Caco-2 (cell line): Measurements from ENCODE around the gene PEX6. TPM values are rescaled to one million over a fixed set of nuclear protein-coding genes. Genes with fewer than 3 reads are reported as not detected.

Experiments used
- BruUV-seq: library from RNA; stranded (reverse); fragments of 400-500 nt; replicated peaks from 2 replicates; lab custom pipeline; 2021; lab: Mats Ljungman, UMichigan
- CTCF ChIA-PET: fragments of 300-600 bp; sonication (Branson Sonifier 250); formaldehyde crosslinking; loops from one replicate; lab custom pipeline; 2022; ENCODE audit warnings: antibody characterized with exemption; lab: Charles Lee
- POLR2A ChIA-PET: fragments of 300-600 bp; sonication (Branson Sonifier 250); formaldehyde crosslinking; loops from one replicate; lab custom pipeline; 2022; ENCODE audit warnings: antibody characterized with exemption; lab: Charles Lee
- DNase-seq, 2 experiments: peaks; one replicate each; pipeline versions ENCODE4 v3.0.0 to v3.0.0-alpha.2; 2020 to 2022
- H3K27me3 ChIP-seq: replicated peaks from 2 replicates; pipeline ENCODE4 v1.6.0; 2011; ENCODE audit warnings: low read length; ENCODE audit not compliant: control insufficient read depth, insufficient read depth
- H3K36me3 ChIP-seq: 2 replicates; pipeline ENCODE4 v1.5.1; 2011; ENCODE audit warnings: low read length; ENCODE audit not compliant: control insufficient read depth, insufficient read depth
- H3K4me1 ChIP-seq: fragments of 250-450 bp; sonication (Bioruptor Pico); 2 replicates; pipeline ENCODE4 v1.5.1; 2020; ENCODE audit warnings: mild to moderate bottlenecking
- H3K4me3 ChIP-seq: 2 replicates; pipeline ENCODE4 v1.5.1; 2011; ENCODE audit warnings: low read depth, mild to moderate bottlenecking, control low read depth, low read length
- H3K9me3 ChIP-seq: fragments of 250-450 bp; sonication (Bioruptor Pico); 2 replicates; pipeline ENCODE4 v1.5.1; 2020; ENCODE audit warnings: mild to moderate bottlenecking, moderate library complexity
- H3K27ac Mint-ChIP-seq: one replicate; pipeline ENCODE4 v1.8.0; 2022; ENCODE audit warnings: mixed read lengths; ENCODE audit not compliant: unreplicated experiment
- H3K27me3 Mint-ChIP-seq: one replicate; pipeline ENCODE4 v1.8.0; 2022; ENCODE audit warnings: mixed read lengths; ENCODE audit not compliant: insufficient read depth, unreplicated experiment
- H3K36me3 Mint-ChIP-seq: one replicate; pipeline ENCODE4 v1.8.0; 2022; ENCODE audit warnings: mild to moderate bottlenecking, mixed read lengths; ENCODE audit not compliant: insufficient read depth, unreplicated experiment
- H3K4me1 Mint-ChIP-seq: one replicate; pipeline ENCODE4 v1.8.0; 2022; ENCODE audit warnings: low read depth, mixed read lengths; ENCODE audit not compliant: unreplicated experiment
- H3K4me3 Mint-ChIP-seq: one replicate; pipeline ENCODE4 v1.8.0; 2022; ENCODE audit warnings: mild to moderate bottlenecking, moderate library complexity, mixed read lengths; ENCODE audit not compliant: unreplicated experiment
- H3K9me3 Mint-ChIP-seq: one replicate; pipeline ENCODE4 v1.8.0; 2022; ENCODE audit warnings: mixed read lengths; ENCODE audit not compliant: unreplicated experiment
- CTCF ChIP-seq, 2 experiments: fragments of 200-600 bp in 1 of 2; IDR thresholded peaks; 1 replicate in 1 of 2; 2 replicates in 1 of 2; pipeline versions ENCODE4 v1.5.1 to v1.8.0; 2011 to 2022; ENCODE audit warnings: antibody characterized with exemption in 1 of 2, control low read depth in 1 of 2, inconsistent platforms in 1 of 2, low read depth in 1 of 2, low read length in 1 of 2, mild to moderate bottlenecking in 1 of 2, moderate library complexity in 1 of 2; ENCODE audit not compliant: insufficient read depth in 1 of 2, severe bottlenecking in 1 of 2, unreplicated experiment in 1 of 2
- intact Hi-C: fragments of 100-400 bp; cut with micrococcal nuclease; formaldehyde crosslinking; loops from one replicate; pipeline ENCODE4 v1.10.0; 2022; ENCODE audit not compliant: unreplicated experiment
- total RNA-seq: library from RNA; stranded (reverse); gene quantifications from 2 replicates; pipeline ENCODE4 v1.2.3, GENCODE V29; 2022

PEX6 gene
- total RNA-seq, 1 experiment from 2014 or later: 6.9 TPM

GRCh38 chr6:42929821-42930360, 49.1 kb downstream of the PEX6 start:
- CTCF ChIA-PET: interaction anchor here (0.6 to 1.4 kb wide), 9 partner anchors 15 to 840 kb away, joined by 3 to 6 read pairs (median 3); partner anchors contain the start of gene PPP2R5D
- intact Hi-C loops: loop anchor here (1.0 kb wide), 4 partner anchors 29 to 54 kb away; partner anchors contain the start of genes GNMT, PEX6 and PPP2R5D

GRCh38 chr6:42928986-42929820, 49.8 kb downstream of the PEX6 start, which contains the start of gene CNPY3:
Gene CNPY3 (plus strand): TSS chr6:42929480. CDS start chr6:42929571, 91 bp downstream.
- Histone ChIP-seq H3K27me3 (no peaks in the 10 kb centered on the region), H3K4me3 (peak within 1 kb of the TSS; percentile 56), H3K36me3 (no peaks in the 10 kb centered on the region), H3K9me3 (no peaks in the 10 kb centered on the region), H3K4me1 (peaks cover 8% of the 10 kb centered on the region)
- Mint-ChIP-seq H3K4me1 (peaks cover 13% of the 10 kb centered on the region), H3K9me3 (no peaks in the 10 kb centered on the region), H3K27me3 (no peaks in the 10 kb centered on the region), H3K36me3 (peaks cover 38% of the 10 kb centered on the region), H3K4me3 (peak within 1 kb of the TSS; percentile 100), H3K27ac (peak within 1 kb of the TSS; percentile 76)
- ChIA-PET CTCF (interaction anchor here (0.6 to 1.4 kb wide), 16 partner anchors 10 to 1356 kb away, joined by 3 to 14 read pairs (median 3); partner anchors contain the start of gene PPP2R5D), POLR2A (interaction anchor here (0.5 to 2.1 kb wide), 24 partner anchors 8 to 1930 kb away, joined by 3 to 16 read pairs (median 6); partner anchors contain the start of genes CUL7, GNMT, KLC4 and KLHDC3)
- DNase-seq: peak; percentile 95 to 96
- BruUV-seq: TSS peak; percentile 58
- no peak for TF ChIP-seq CTCF (IDR thresholded peaks at IDR 0.05; ENCODE audit: insufficient read depth in 1 of 2, low read depth in 1 of 2, low read length in 1 of 2, severe bottlenecking in 1 of 2, unreplicated experiment in 1 of 2)
- intact Hi-C loops: loop anchor here (1.0 kb wide), 3 partner anchors 28 to 50 kb away; partner anchors contain the start of genes GNMT and PEX6

More at GRCh38 chr6:42929821-42930360, 49.1 kb downstream of the PEX6 start:
- peak in 1 of 2 experiments; percentile 47 for DNase-seq
- peak overlapping the region; percentile 100 for H3K4me3 Mint-ChIP-seq
- peak overlapping the region; percentile 76 for H3K27ac Mint-ChIP-seq
- H3K36me3 Mint-ChIP-seq: peaks cover 42% of the 10 kb centered on the region
- H3K9me3 Mint-ChIP-seq: no peaks in the 10 kb centered on the region
- TF ChIP-seq CTCF (IDR thresholded peaks at IDR 0.05; ENCODE audit: insufficient read depth in 1 of 2, low read depth in 1 of 2, low read length in 1 of 2, severe bottlenecking in 1 of 2, unreplicated experiment in 1 of 2): no peak
- H3K9me3 ChIP-seq: no peaks in the 10 kb centered on the region
- no peaks in the 10 kb centered on the region for H3K27me3 ChIP-seq
- H3K27me3 Mint-ChIP-seq: no peaks in the 10 kb centered on the region
- POLR2A ChIA-PET: interaction anchor here (0.5 to 2.1 kb wide), 18 partner anchors 8 to 1931 kb away, joined by 3 to 16 read pairs (median 6); partner anchors contain the start of genes CUL7, GNMT, KLC4 and KLHDC3
- peaks cover 13% of the 10 kb centered on the region for H3K4me1 Mint-ChIP-seq
- no TSS peak for BruUV-seq
- no peaks in the 10 kb centered on the region for H3K36me3 ChIP-seq
- peaks cover 8% of the 10 kb centered on the region for H3K4me1 ChIP-seq
- peak overlapping the region; percentile 56 for H3K4me3 ChIP-seq

- CTCF ChIA-PET: no interaction called here
- POLR2A ChIA-PET: no interaction called here
- intact Hi-C loops: no loop called here
These were observed 53.6 kb downstream of the PEX6 start for GRCh38 chr6:42925248-42925857.

More at GRCh38 chr6:42925248-42925857, 53.6 kb downstream of the PEX6 start:
- Mint-ChIP-seq H3K9me3 (no peaks in the 10 kb centered on the region), H3K4me3 (no peak overlapping the region), H3K27me3 (no peaks in the 10 kb centered on the region), H3K4me1 (peaks cover 4% of the 10 kb centered on the region), H3K27ac (no peak overlapping the region), H3K36me3 (peaks cover 12% of the 10 kb centered on the region)
- H3K36me3 ChIP-seq: no peaks in the 10 kb centered on the region
- peaks cover 5% of the 10 kb centered on the region for H3K4me1 ChIP-seq
- H3K9me3 ChIP-seq: no peaks in the 10 kb centered on the region
- DNase-seq: no peak
- no peaks in the 10 kb centered on the region for H3K27me3 ChIP-seq
- BruUV-seq: no TSS peak
- no peak overlapping the region for H3K4me3 ChIP-seq
- no peak for TF ChIP-seq CTCF (IDR thresholded peaks at IDR 0.05; ENCODE audit: insufficient read depth in 1 of 2, low read depth in 1 of 2, low read length in 1 of 2, severe bottlenecking in 1 of 2, unreplicated experiment in 1 of 2)
